NCI-H2081 treated with DMSO at 0.1 percent for 48 hours (cell line): ENCODE data around the gene PCED1B.

Experiments
- DNase-seq: peaks from one replicate; lab custom pipeline; 2025; lab: John Stamatoyannopoulos, UW

Gene PCED1B

DNA sequence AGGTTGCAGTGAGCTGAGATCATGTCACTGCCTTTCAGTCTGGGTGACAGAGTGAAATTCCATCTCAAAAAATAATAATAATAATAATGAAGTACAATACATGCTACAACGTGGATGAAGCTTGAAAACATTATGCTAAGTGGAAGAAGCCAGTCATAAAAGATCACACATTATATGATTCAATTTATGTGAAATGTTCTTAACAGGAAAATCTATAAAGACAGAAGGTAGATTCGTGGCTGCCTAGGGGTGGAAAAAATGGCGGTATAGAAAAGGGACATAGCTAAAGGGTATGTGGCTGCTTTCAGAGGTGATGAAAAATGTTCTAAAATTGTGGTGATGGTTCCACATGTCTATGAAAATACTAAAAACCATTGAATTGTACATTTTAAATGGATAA, 41.3 kb downstream of the PCED1B start:
- no peak for DNase-seq

- DNase-seq = no peak
Measured at GRCh38 chr12:47121146-47121545, 41.7 kb downstream of the PCED1B start.

- no peak for DNase-seq
Measured at GRCh38 chr12:47122602-47123001, 43.2 kb downstream of the PCED1B start.

DNA sequence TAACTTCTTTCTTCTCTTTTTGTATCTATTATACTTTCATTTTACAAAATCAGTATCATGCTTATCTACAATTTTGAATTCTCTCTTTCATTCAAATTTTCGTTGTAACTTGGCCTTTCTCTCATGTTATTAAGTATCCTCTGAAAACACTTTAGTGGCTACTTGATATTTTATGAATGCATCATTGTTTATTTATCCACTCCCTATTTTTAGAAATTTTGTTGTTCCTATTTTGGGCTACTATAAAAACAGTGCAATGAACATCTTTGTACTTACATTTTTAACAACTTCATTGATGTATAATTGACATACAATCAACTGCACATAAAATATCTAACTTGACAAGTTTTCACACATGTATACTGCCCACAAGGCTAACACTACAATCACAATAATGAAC, 44.3 kb downstream of the PCED1B start:
- no peak for DNase-seq

- no peak for DNase-seq
Measured at GRCh38 chr12:47124451-47124850, 45.0 kb downstream of the PCED1B start.

DNA sequence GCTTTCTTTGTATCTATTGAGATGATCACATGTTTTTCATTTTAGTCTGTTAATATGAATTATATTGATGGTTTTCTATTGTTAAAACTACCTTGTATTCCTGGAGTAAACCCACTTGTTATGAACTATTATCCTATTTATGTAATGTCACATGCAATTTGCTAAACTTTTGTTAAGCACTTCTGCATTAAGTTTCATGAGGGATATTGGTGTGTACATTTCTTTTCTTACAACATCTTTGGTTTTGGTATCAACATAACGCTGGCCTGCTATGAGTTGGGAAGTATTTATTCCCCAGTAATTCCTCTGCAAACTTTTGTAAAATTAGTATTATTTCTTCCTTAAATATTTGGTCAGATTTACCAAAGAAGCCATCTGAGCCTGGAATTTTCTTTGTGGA, 46.8 kb downstream of the PCED1B start:
- DNase-seq = no peak

DNA sequence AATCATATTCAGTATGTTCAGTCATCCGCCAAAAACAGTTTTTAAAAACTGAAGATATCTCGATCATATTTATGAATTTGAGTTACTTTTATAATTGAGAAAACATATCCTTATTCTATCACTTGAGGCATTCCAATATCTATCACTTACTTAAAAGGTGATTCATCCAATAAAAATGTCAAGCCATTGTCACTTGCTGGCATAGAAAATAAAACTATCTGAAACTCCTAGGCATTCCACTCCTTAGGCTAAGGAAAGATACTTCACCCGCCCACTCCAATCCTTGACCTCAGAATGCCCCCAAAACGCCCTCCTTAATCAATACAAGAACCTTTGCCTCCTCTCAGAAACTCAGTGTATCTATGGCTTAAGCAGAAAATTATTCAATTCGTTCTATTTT, 51.6 kb downstream of the PCED1B start:
- no peak for DNase-seq

DNA sequence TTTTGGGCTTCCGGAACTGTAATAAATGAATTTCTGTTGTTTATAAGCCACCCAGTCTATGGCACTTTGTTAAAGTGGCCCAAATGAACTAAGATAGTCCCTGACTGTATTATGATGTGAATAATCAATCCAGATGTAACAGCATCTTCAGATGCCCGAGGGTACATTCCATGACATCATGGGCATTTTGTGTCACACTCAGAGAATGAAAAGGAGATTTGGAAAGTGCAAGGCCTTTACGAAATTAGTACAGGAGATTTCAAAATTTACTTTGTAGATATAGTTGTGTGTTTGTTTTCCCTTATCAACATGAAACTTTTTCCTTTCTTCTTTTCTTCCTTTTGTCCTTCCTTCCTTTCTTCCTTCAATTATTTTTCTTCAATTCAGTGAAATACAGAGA, 54.6 kb downstream of the PCED1B start:
- no peak for DNase-seq

DNA sequence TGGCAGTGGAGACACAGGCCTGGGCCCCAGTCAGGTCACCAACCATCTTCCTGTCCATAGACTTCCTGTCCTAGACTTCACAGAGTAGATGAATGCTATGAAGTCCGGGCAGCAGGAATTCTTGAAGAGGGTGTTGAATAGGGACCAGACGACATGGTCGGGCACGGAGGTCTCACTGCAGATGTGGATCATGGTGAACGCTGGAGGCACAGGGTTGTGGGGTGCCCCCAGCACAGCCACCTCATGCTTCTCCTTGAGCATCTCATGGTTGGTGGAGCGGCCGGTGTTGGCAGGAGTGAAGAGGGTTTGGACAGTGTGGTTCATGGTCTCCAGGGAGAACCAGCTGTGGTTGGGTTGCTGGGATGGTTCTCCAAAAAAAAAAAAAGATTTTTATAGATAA, 56.2 kb downstream of the PCED1B start:
- DNase-seq = no peak

- DNase-seq = no peak
Measured at GRCh38 chr12:47139000-47139681, 59.7 kb downstream of the PCED1B start.

DNA sequence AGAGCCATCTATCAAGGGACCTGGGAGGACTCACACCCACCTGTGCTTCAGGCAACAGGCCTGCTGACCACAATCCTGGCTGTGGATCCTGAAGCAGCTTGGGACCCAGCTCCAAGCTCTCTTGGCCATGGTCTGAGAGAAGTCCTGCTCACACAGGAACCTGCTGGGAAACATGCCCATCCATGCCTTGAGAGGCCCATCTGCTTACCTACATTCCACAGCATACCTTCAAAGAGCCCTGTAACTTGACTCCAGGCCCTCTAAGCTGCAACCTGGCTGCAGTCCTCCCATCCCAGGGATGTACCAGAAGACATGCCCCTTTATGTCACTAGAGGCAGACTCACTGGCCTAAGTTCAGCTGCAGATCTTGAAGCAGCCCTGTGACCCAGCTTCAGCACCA, 62.0 kb downstream of the PCED1B start:
- no peak for DNase-seq

DNA sequence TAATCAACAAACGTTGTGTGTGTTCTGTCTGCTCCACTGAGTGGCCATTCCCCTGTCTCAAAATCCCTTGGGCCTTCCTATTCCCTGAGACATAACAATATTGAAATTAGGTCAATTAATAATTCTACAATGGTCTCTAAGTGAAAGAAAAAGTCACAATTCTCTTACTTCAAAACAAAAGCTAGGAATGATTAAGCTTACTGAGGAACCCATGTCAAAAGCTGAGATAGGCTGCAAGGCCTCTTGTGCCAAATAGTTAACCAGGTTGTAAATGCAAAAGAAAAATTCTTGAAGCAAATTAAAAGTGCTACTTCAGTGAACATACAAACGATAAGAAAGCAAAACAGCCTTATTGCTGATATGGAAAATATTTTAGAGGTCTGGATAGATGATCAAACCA, 65.3 kb downstream of the PCED1B start:
- no peak for DNase-seq

GRCh38 chr12:47145188-47145587, 65.8 kb downstream of the PCED1B start:
- no peak for DNase-seq

GRCh38 chr12:47147739-47148138, 68.3 kb downstream of the PCED1B start:
- DNase-seq = no peak

DNA sequence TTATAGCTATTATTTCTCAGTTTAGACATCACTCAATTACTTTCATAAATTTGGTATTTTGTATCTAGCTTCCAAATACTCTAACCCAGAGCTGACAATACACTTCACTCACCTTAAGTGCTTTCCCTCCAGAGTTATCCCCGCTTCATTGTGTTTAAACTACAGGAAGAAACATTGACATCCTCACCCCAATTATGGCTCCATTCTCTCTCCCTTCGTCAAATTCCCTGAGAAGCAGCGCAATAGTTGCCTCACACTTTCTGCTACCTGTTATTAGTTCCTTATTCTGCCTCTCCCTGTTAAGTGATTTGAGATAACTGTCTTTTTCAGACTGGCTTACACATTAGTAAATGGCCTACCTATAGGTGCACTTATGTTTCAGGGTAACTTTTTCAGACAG, 69.7 kb downstream of the PCED1B start:
- DNase-seq = no peak

GRCh38 chr12:47152095-47152494, 72.7 kb downstream of the PCED1B start:
- no peak for DNase-seq

DNA sequence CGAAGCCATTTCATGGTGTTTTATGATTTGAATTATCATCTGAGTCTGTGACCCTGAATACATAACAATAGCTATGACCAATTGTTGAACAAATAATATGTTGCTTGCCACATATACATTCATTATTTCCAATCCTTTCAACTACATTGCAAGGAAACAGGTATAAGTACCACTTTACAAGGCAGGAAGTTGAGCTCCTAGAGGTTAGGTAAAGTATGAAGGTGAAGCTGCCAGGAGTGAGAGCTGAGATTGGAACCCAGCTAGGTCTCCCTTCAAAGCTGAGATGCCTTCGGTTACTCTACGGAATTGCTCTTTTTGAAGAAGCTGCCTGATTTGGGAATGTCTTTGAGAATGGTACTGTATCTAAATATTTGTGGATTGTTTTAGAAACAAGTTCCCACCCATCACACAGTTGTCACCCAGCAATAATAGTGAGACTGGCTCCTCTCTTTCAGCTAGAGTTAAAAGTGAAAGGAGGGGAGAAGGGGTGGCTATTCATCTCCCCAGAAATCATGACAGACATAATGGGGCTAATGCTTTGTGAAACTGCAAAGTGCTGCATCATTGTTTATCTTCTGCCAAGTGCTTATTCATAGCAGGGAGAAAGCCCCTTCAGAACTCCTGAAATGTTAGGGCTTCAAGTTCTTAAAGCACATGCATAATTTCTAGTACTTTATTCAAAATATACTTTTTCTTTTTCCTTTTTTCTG, 76.2 kb downstream of the PCED1B start:
- DNase-seq = no peak

DNA sequence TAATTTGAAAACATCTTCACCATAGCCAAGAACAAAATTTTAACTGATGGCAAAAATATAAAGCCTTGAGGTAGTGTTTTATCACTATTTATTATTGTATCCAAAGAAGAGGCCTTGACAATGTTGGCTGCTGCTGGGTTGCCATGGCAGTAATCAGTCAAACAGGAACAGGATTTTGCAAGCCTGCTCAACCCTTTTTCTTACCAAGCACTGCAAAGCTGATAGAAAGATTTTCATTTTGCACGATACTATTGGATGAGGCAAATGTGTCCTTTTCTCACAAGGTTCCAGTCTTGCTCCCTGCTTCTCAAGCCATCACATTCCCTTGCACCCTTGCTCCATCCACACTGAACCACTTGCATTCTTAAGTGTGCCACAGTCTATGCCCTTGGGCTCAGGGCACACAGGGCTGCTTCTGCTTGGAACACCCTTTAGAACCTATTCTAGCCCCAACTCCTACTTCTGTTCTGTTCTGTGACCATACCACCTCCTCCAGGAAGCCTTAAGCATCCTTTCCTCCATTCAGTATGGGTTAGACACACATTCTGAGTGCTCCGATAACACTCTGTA, 76.8 kb downstream of the PCED1B start:
- no peak for DNase-seq

DNA sequence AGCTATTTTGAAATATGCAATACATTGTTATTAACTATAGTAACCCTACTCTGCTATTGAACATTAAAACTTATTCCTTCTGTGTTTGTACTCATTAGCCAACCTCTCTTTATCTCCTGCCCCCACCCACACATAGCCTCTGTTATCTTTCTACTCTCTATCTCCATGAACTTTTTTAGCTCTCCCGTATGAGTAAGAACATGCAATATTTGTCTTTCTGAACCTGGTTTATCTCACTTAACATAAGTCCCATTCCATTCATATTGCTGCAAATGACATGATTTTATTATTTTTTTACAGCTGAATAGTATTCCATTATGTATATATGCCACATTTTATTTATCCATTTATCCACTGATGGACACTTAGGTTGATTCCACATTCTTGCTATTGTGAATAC, 79.4 kb downstream of the PCED1B start:
- DNase-seq = no peak

- no peak for DNase-seq
Measured at GRCh38 chr12:47159348-47159747, 79.9 kb downstream of the PCED1B start.

- no peak for DNase-seq
Measured at GRCh38 chr12:47160316-47161244, 81.2 kb downstream of the PCED1B start.

- no peak for DNase-seq
Measured at GRCh38 chr12:47164116-47164515, 84.7 kb downstream of the PCED1B start.
